ENCODE measurements around the gene ZNF362.

Gene ZNF362

DNA sequence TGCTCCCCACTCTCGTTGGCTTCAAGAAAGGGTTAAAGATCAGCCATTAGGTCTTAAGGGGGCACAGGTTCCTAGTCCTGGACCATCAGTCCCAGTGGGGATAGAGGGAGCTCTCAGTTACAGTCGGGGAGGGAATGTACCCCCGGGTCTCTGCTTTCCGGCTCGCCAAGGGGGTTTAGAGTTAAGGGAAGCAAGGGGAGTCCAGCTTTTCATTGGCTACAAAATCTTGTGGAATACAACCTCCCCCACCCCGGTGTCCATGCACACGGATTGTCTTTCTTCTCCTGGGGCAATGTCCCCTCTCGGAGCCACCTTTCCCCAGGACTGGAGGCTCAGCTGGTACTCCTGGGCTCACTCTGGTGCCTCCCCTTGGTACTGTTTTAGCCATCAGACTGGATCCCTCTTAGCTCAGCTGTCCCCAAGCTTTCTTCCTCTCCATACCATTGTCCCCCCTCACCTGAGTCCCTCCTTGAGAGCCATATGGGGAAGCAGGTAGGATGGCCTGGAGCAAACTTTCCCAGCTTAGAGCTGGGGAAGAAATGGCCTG, 64.4 kb downstream of the ZNF362 start, which contains the start of gene A3GALT2:
A3GALT2 (minus strand) TSS at position 480 of the 547 bp plus-strand sequence; CDS start at position 480, 0 bp downstream.
- DNase-seq (ENCODE audit: low read depth): no peak
- H3K4me3 ChIP-seq (ENCODE audit: low read length): no peak within 1 kb of the TSS
- TF ChIP-seq, protein P1, sequence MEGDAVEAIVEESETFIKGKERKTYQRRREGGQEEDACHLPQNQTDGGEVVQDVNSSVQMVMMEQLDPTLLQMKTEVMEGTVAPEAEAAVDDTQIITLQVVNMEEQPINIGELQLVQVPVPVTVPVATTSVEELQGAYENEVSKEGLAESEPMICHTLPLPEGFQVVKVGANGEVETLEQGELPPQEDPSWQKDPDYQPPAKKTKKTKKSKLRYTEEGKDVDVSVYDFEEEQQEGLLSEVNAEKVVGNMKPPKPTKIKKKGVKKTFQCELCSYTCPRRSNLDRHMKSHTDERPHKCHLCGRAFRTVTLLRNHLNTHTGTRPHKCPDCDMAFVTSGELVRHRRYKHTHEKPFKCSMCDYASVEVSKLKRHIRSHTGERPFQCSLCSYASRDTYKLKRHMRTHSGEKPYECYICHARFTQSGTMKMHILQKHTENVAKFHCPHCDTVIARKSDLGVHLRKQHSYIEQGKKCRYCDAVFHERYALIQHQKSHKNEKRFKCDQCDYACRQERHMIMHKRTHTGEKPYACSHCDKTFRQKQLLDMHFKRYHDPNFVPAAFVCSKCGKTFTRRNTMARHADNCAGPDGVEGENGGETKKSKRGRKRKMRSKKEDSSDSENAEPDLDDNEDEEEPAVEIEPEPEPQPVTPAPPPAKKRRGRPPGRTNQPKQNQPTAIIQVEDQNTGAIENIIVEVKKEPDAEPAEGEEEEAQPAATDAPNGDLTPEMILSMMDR (conservative IDR thresholded peaks at IDR 0.05; ENCODE audit: low read depth, low read length): no peak

DNA sequence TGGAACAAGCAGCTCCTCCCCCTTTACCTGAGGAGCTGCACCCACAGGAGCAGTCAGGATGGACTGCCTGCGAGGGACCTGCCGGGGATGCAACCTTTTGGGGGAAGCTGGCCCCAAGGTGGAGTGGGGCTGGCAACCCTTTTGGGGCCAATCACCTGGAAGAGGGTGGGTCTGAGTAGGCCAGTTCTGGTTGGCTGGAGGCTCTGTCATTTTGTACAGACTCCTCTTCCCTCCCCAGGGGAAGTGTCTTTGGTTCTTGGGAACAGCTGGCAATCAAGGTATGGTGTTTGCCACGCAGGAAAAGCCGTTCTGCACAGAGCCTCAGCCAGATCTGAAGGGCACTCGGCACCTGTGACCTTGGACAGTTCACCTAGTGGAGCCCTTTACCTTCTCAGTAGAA, 64.9 kb downstream of the ZNF362 start:
- no peak overlapping the region for H3K4me3 ChIP-seq (ENCODE audit: low read length)
- DNase-seq (ENCODE audit: low read depth): no peak
- TF ChIP-seq, protein P1 (conservative IDR thresholded peaks at IDR 0.05; ENCODE audit: low read depth, low read length): no peak

DNA sequence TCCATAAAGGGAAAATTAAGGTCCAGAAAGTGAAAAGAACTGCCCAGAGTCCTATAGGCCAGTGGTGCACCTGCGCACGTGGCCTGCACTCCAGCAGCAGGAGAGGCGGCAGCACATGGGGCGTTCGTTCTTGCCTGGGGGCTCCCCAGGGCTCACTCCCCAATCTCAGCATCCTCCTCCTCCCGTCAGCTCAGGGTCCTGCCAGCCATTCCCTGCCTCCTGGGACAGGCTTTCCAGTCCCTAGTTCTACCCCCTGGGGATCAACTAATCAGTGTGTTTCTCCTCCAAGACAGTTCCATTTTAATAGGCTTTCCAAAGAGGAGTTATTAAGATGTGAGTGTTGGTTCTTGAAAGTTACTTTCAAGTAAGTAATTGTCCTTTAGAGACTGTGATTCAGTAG, 65.8 kb downstream of the ZNF362 start:
- DNase-seq (ENCODE audit: low read depth): no peak
- TF ChIP-seq, protein P1 (conservative IDR thresholded peaks at IDR 0.05; ENCODE audit: low read depth, low read length): no peak

DNA sequence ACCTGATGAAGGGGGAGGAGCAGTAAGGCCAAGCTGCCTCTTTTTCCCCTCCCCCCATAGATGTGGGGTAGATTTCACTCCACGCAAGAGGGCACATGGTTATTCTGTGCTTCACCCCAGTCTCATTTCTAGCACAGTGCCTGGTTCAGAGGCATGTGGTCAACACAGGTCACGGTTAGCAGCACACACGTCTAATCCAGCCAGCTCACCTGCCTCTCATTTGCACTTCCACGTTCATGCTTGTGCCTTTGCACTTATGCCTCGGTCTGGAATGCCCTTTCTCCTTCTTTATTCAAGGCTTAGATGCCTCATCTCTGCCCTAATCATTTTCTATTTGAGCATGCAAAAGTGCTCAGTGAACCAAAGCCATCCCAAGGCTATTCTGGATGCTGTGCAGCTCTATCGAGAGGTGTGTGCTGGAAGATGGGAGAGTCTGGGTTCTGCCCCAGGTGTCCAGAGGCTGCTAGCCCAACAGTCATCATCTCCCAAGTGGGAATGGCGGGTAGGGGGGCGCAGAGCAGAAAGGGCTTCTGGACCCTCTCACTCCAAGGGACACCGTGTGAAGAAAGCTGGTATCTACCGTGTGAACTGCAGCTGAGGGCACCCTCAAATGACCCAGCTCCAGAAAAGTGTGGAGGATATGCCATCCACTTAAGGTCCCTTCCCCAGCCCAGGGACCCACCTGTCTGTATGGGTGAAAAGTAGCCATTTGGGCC, 66.7 kb downstream of the ZNF362 start:
- TF ChIP-seq, protein P1 (conservative IDR thresholded peaks at IDR 0.05; ENCODE audit: low read depth, low read length): no peak
- no peak for DNase-seq (ENCODE audit: low read depth)
- H3K4me3 ChIP-seq (ENCODE audit: low read length): no peak overlapping the region

More for the DNA sequence above, 65.8 kb downstream of the ZNF362 start:
- no peak overlapping the region for H3K4me3 ChIP-seq (ENCODE audit: low read length)

DNA sequence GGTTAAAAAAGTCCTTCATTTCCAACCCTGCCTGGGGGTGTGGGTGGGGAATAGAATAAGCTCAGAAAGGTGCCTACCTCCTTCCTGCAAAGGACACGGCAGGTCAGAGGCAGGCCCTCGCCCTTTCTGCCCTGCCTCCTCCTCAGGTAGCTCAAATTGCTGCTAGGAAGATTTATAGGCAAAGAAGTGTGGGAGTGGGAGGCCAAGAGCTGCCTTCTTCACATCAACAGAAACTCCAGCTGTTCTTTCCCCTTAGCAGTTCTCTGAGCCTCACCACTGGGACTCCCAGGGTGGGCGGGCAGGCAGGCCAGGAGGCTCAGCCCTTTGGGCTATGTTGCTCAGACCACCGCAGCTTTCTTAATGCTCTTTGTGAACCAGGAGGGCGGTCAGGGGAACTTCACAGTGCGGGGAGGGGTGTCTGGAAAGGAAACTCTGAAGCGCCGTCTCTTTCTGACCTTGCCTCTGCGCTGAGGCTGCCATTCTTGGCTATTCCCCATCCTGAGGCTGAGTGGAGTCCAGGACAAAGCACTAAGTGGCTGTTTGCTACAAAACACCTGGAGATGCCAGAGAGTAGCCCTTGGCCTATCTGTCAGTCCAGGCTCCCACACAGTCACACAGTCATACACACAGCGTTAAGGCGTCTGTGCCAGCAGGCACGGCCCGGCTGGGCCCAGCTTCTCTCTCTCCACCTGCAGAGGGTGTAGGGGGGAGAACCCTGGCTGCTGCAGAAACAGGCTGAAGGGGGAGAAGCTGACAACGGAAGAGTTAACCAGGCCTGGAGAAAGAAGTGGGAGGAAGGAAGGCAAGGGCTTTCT, 67.6 kb downstream of the ZNF362 start:
- TF ChIP-seq, protein P1 (conservative IDR thresholded peaks at IDR 0.05; ENCODE audit: low read depth, low read length): no peak
- no peak for DNase-seq (ENCODE audit: low read depth)
- no peak overlapping the region for H3K4me3 ChIP-seq (ENCODE audit: low read length)

DNA sequence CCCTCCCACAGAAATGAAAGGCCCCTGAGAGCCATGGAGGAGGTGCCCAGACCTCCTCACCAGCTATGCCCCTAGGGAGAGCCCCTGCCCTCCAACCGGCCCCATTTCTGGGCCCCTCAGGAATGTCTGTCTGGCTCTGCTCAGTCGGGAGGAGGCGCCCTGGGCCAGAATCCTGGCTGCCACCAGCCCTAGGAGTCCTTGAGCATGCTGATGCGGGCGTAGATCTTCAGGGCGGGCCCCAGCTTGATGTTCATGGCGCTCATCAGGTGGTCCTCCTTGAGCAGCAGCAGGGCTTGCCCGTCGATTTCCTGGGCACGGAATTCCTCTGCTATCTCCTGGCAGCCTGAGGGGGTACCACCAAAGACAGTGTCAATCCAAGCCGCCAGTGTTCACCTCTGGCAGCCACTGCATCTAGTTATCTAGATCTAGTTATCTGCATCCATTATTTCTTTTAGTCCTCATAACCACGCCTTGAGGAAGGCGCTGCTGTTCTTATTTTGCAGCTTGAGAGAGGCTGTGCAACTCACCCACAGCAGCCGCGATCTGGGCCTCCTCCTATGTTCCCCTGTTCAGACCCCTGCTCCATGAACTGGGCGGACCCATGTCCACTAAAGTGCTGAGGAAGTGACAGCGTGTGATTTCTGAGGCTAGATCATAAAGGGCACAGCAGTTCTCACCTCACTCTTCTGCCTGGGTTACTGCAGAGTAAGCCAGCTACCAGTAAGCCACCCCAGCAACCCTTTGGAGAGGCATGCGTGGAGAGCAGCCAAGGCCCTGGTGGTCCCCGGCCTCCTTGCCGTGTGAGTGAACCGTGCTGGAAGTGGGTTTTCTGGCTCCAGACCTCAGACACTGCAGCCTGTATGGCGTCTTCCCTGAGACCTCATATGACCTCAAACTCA, 68.6 kb downstream of the ZNF362 start:
- TF ChIP-seq, protein P1 (conservative IDR thresholded peaks at IDR 0.05; ENCODE audit: low read depth, low read length): no peak
- no peak overlapping the region for H3K4me3 ChIP-seq (ENCODE audit: low read length)
- no peak for DNase-seq (ENCODE audit: low read depth)
